Sigmoid colon (tissue), 4 donors: ENCODE data around the gene RPS6KA5.

Source experiments
- CTCF ChIP-seq, 4 experiments: fragments of 450-650 bp in 3 of 4; fragments of 200-600 bp in 1 of 4; IDR thresholded peaks; one replicate each; pipeline ENCODE4 v1.5.1; 2016 to 2019; ENCODE audit warnings: antibody characterized with exemption in 4 of 4, mild to moderate bottlenecking in 3 of 4, moderate library complexity in 2 of 4
- POLR2A ChIP-seq, 2 donors: fragments of 450-650 bp; IDR thresholded peaks; one replicate each; pipeline ENCODE4 v1.6.1; 2016; ENCODE audit warnings: antibody characterized with exemption in 2 of 2, mild to moderate bottlenecking in 2 of 2, moderate library complexity in 2 of 2
- POLR2AphosphoS5 ChIP-seq, 4 donors: sonication (generic); formaldehyde crosslinking; IDR thresholded peaks; one replicate each; pipeline ENCODE4 v1.6.1; 2017; ENCODE audit warnings: antibody characterized with exemption in 4 of 4

GRCh38 chr14:91005716-91006115 lies 54.7 kb downstream of the RPS6KA5 start:
- TF ChIP-seq POLR2A (IDR thresholded peaks at IDR 0.05) (no peak), POLR2AphosphoS5 (IDR thresholded peaks at IDR 0.05) (no peak), CTCF (IDR thresholded peaks at IDR 0.05) (no peak)
